Suppressor macrophage (primary cell): Measurements from ENCODE around the gene HSD17B3.

Experiments
- DNase-seq, 4 experiments: peaks; one replicate each; pipeline ENCODE4 v3.0.0-alpha.2; 2020 to 2022

Gene HSD17B3

DNA sequence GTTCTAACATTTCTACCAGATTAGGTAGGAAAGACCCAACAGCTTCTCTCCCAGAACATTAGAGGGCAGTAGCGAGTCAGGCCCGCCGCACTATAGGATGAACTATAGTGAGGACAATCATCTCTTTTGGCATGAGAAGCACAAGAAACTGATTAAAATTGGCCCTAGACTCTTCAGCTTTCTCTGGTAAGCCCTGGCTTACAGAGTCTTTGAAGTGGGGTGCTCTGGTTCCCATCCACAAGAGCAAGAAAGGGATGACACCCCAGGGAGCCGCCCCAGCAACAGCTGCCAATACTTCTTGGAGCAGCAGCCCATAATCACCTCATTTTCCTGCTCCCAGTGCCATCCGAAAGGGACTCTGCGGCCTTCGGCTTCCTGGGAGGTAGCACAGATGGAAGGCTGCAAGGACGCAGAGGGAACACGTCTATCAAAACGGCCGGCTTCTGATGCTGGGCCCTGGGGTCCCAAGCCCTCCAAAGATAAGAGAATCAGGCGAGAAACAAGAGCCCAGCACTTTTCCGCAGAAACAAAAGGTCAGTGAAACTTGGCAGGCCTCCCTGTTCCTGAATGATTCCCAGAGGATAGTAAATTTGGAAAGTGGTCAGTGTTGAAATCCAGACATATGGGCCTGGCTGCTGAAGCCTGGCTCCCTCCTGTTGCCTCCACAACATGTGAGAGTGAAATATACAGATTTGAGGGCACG, 69.3 kb downstream of the HSD17B3 start:
- peak; percentile 14 to 65 (median 55) for DNase-seq

DNA sequence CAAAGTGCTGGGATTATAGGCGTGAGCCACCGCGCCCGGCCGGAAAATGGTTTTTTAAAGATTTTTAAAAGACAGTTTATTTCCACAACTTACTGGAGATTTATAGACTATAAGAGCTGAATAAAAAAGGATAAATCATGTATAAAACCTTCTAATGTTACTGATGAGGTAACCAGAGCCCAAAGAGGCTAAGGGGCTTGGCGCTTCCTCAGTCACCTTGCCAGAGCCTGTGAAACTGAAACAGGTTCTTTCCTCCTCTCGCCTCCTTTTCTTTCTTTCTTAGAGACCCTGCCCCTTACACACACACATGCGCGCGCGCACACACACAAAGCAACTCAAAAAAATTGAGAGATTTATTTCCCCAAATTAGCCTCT, 69.8 kb downstream of the HSD17B3 start:
- DNase-seq, result no peak

DNA sequence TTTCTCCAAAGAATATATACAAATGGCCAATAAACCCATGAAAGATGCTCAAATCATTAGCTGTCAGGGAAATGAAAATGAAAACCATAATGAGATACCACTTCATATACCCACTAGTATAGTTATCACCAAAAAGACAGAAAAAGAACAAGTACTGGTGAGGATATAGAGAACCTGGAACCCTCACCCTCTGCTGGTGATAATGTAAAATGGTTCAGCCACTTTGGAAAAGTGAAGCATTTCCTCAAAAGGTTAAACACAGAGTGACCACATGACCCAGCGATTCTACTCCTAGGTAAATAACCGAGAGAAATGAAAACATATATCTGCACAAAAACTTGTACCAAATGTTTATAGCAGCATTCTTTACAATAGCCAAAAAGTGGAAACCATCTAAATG, 72.0 kb downstream of the HSD17B3 start:
- DNase-seq, result no peak

- peak in 1 of 4 experiments; percentile 8 for DNase-seq
Measured at GRCh38 chr9:96222132-96222531, 79.8 kb downstream of the HSD17B3 start.

- no peak for DNase-seq
Measured at GRCh38 chr9:96219900-96220257, 82.1 kb downstream of the HSD17B3 start.

DNA sequence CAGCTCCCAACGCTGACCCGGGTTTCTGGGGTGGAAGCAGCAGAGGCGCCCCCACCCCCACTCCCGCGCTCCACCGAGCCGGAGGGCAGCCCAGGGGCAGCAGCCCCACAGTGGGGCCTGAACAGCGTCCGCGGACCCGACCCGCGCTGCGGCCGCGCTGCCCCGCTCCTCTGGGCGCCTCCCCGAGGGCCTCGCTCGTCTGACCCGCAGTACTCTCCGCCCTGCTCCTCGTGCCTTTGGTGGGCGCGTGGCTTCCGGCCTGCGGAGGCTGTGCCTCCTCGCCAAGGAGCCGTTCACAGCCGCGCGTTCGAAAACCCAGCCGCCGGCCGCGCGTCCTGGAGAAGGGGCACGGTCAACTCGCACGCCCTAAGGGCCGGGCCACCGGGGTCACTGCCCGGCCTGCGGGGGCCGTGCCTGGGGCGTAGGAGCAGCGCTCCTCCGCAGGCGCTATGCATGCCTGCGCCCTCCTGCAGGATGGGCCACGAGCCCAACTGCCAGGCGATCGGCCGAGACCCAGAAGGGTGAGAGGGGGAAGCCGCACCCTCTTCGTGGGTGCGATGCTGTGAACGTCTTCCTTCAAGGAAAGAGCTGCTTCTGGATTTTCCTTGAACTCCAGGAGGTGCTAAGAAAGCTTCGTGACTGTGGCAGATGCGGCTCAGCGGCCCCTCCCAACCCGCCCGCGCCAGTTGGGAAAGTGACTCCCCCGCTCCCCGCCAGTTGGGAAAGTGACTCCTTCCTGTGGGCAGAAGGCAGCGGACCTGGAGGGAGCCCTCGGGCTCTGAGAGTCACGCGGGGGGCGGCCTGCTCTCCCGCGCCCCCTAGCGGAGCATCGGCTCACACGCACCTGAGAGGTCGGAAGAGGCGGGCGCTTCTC, 82.7 kb downstream of the HSD17B3 start:
- peak; percentile 46 to 70 (median 54) for DNase-seq

- peak; percentile 69 to 91 (median 87) for DNase-seq
Measured at GRCh38 chr9:96217754-96218693, 84.0 kb downstream of the HSD17B3 start.

GRCh38 chr9:96217294-96217707, 84.7 kb downstream of the HSD17B3 start:
- no peak for DNase-seq

GRCh38 chr9:96216583-96216982, 85.4 kb downstream of the HSD17B3 start:
- DNase-seq, result no peak

DNA sequence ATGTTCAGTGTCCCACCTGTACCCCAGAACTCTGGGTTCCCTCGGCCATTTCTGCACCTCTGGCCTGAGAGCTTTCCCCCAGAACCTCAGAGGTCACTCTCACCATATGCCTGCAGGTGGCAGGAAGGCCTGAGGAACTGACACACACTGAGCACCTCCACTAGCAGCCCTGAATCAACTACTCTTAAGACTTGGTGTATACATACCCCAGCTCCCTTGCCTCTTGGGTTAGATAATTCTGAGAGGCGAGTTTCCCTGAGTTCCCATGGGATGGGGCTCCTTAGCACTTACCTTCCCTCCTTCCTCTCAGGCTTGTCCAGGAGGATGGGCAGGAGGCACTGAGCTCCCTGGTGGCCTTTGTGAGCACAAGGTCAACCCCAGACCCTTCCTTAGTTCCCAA, 86.1 kb downstream of the HSD17B3 start:
- DNase-seq, result no peak

DNA sequence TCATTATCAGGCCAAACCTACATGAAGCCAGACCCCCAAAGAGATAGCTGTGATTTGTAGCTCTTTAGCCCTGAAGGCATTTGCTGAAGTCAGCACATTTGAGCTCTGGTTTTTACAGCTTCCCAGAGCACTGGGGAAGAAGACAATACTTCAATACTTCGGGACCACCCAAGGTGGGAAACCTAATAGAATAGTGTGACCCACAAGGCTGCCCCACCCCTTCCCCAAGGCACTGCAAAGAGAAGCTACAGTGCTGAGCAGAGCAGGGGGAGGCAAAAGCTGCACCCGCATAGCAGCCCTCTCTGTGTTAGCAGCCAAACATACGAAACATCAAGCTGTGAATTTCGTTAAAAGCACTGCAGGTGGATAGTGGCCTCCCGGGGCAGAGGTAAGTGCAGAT, 87.3 kb downstream of the HSD17B3 start:
- no peak for DNase-seq

GRCh38 chr9:96209407-96210271, 92.3 kb downstream of the HSD17B3 start:
- peak; percentile 9 to 52 (median 34) for DNase-seq

DNA sequence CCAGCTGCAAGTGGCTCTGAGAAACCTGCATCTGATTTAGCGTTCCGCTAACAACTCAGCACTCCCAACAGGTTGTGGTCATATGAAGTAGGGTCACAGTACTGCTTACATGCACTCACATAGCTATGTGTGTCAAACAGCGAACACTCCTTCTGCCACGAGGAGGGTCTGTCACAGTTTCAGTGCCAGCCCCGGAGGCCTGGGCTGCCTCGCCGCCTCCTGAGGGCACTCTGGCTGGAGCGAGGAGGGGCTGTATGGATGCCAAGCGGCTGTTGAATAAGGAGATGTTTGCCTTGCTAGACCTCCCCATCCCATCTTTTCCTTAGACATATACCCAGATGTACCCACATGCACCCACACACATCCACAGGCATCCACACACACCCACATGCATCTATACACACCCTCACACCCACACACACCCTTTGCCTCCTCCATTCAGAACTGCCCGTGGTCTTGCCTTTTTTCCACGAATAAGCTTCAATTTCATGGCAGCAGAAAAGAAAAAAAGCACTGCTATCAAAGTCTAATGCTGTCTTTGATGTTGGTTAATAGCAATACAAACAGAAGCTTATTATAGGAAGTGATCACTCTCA, 95.7 kb downstream of the HSD17B3 start:
- no peak for DNase-seq

DNA sequence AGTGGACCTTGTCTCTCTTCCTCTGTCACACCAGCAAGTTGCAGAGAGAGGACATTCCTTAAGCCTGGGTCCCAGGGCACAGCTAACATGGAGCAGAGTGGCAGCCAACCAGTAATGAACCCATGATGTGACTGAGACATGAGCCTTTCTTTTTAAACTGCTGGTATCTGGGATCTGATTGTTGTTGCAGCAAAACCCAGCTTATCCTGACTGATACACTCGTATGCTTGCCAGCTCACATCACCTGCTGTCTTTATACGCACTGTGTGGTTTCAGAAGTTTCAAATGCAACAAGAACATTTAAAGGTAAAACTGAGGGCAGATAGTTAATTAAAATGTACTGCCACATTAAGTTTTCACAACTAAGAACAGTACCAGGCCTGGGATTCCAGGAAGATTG, 97.1 kb downstream of the HSD17B3 start:
- DNase-seq, result no peak

GRCh38 chr9:96203867-96204501, 98.0 kb downstream of the HSD17B3 start:
- no peak for DNase-seq

GRCh38 chr9:96202971-96203780, 98.8 kb downstream of the HSD17B3 start:
- DNase-seq, result no peak

DNA sequence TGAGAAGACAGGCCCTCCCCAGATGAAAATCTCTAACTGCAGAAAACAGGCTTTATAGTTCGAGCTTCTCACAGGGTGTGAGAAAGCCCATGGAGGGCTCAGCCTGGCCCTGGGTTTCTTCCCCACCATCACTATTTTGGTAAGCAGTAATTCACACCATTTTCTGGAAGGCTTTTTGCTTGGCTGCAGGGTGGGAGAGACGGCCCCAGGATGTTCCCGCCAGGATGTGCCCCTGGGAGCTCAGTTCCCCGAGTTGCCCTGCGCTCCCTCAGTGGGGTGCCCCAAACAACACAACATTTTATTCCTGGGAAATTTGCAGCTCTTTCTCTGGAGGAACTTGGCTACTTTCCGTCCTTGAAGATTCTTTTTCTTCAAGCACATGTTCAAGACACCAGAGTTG, 100.8 kb downstream of the HSD17B3 start:
- no peak for DNase-seq

DNA sequence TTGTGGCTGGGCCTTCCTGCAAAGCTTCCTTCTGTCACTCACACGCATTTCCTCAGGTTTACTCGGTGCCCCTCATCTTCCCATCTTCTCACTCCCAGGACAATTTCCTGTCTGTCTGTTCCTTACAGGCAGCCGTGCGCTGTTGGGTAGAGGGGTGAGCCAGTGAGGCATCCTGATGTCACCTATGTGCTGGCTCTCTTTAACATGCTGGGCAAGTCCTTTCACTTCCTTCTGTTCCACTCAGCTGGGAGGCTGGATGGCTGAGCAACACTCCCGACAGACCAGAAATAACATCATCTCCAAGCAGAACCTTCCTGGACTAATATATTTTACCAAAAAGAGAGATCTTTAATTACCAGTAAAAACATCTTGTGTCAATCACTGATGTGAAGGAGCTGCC, 103.0 kb downstream of the HSD17B3 start:
- peak in 3 of 4 experiments; percentile 16 to 28 (median 26) for DNase-seq

DNA sequence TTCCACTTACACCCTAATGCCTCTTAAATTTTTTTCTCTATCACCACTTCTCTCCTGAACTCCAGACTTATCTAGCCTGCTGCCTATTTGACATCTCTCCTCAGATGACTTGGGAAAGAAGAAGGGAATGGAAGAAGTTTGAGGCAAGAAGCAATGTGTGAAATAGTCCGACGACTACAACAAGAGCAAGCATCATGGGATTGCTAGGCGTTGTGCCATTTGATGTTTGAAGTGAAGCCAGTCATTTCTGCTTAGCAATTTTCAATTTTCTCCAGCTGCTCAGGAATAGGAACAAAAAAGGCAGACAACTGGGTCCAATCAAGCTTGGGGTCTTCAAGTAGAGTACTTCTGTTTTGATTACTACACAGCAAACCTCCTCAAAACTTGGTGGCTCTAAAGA, 106.4 kb downstream of the HSD17B3 start:
- DNase-seq, result no peak

GRCh38 chr9:96193236-96193755, 108.7 kb downstream of the HSD17B3 start:
- DNase-seq, result no peak
